ENCODE data around the gene KLK4. TPM values are rescaled to one million over a fixed set of nuclear protein-coding genes. Genes with fewer than 3 reads are reported as not detected.

Gene KLK4
- total and polyA plus RNA-seq, 9 of the 15 experiments (the other 6 are each of a cell fraction or from before 2014, with no cell fraction given): not detected

- TF ChIP-seq ZNF586 (CRISPR knock-in tag; conservative IDR thresholded peaks at IDR 0.05): no peak
- TF ChIP-seq ZFP36 (IDR thresholded peaks at IDR 0.05; ENCODE audit: low read depth, low read length, partially characterized antibody): no peak
- no peak for TF ChIP-seq BRF2 (IDR thresholded peaks at IDR 0.05; ENCODE audit: borderline replicate concordance, insufficient read depth, insufficient read length)
- no peak for TF ChIP-seq HSF4 (CRISPR knock-in tag; IDR thresholded peaks at IDR 0.05; ENCODE audit: borderline replicate concordance)
- no peak for TF ChIP-seq NR3C1 (CRISPR knock-in tag; IDR thresholded peaks at IDR 0.05)
- no peak for TF ChIP-seq STAT6 (CRISPR knock-in tag; IDR thresholded peaks at IDR 0.05)
- TF ChIP-seq ZNF175 (CRISPR knock-in tag; IDR thresholded peaks at IDR 0.05; ENCODE audit: low read depth): peak; percentile 70; the same call in 1 of the 2 replicates
- no peak for TF ChIP-seq ZNF431 (CRISPR knock-in tag; IDR thresholded peaks at IDR 0.05)
- 0 out of 2 replicates have a peak, but pooled peaks have one; percentile 29 for TF ChIP-seq GABPB1 (CRISPR knock-in tag; IDR thresholded peaks at IDR 0.05)
- no peak for TF ChIP-seq PRDM10 (IDR thresholded peaks at IDR 0.05; ENCODE audit: partially characterized antibody)
- TF ChIP-seq ATF1 (CRISPR knock-in tag; IDR thresholded peaks at IDR 0.05): no peak
- peak; percentile 89 for TF ChIP-seq ATF1 (tag; IDR thresholded peaks at IDR 0.05)
- no peak for TF ChIP-seq HDAC3 (IDR thresholded peaks at IDR 0.05; ENCODE audit: borderline replicate concordance, partially characterized antibody)
- no peak for TF ChIP-seq NFATC3 (IDR thresholded peaks at IDR 0.05)
- peak; percentile 85 for TF ChIP-seq SMARCA4 (IDR thresholded peaks at IDR 0.05)
- no peak for TF ChIP-seq ETV1 (tag; conservative IDR thresholded peaks at IDR 0.05; ENCODE audit: low read depth)
- TF ChIP-seq ESRRA (IDR thresholded peaks at IDR 0.05; ENCODE audit: borderline replicate concordance, low read depth): peak; percentile 79; the same call in 1 of the 2 replicates
- TF ChIP-seq FUS (optimal IDR thresholded peaks at IDR 0.05; ENCODE audit: low read depth, low read length): no peak
- no peak for TF ChIP-seq CBX2 (IDR thresholded peaks at IDR 0.05; ENCODE audit: insufficient read depth, low read length, poor library complexity, severe bottlenecking)
- no peak for TF ChIP-seq PURB (CRISPR knock-in tag; IDR thresholded peaks at IDR 0.05; ENCODE audit: low read depth)
- peak; percentile 87 for TF ChIP-seq TFAP4 (CRISPR knock-in tag; IDR thresholded peaks at IDR 0.05; ENCODE audit: borderline replicate concordance)
Observed at GRCh38 chr19:50896591-50897190, 14.5 kb downstream of the KLK4 start (continued).

Measured in K562 (cell line).